GM21515 (cell line): Measurements from ENCODE around the gene CLMN.
A peak's percentile ranks its signal among the peaks of the same experiment; 100 is the strongest.

Experiments
- ATAC-seq: cut with Tn5 transposase; IDR thresholded peaks from one replicate; pipeline ENCODE4 v1.9.1; 2021; ENCODE audit not compliant: unreplicated experiment

CLMN gene

DNA sequence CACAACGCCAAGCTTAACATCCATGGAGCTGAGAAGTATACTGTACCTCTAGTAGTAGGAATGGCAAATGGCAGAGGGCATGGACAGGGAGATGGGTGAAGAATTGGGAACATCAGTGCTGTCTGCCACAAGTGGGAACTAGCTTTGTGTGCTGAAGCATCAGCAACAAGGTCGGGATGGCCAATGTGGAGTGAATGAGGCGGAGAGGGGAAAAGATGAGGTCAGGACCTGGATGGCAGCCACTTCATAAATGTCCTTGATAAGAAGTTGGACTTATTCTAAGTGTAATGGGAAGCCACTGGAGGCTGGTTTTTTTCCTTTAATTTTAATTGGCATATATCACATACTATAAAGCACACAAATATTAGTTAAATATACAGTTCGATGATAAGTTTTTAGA, 21.9 kb upstream of the CLMN start:
- ATAC-seq, result no peak

DNA sequence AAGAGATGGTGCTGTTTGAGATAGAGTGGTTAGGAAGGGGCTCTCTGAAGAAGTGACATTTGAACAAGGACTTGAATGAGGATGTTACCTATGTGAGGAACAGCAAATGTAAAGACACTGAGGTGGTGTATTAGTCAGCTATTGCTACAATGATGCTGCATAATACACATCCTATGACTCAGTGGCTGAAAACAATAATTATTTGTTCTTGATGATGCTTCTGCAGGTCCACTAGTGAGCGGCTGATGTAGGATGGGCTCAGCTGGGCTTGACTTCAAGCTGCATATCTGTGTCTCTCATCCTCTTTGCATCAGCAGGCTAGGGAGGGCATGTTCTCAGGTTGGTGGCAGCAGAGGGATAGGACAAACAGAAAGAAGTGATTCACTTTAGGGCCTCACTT, 21.4 kb upstream of the CLMN start:
- no peak for ATAC-seq

DNA sequence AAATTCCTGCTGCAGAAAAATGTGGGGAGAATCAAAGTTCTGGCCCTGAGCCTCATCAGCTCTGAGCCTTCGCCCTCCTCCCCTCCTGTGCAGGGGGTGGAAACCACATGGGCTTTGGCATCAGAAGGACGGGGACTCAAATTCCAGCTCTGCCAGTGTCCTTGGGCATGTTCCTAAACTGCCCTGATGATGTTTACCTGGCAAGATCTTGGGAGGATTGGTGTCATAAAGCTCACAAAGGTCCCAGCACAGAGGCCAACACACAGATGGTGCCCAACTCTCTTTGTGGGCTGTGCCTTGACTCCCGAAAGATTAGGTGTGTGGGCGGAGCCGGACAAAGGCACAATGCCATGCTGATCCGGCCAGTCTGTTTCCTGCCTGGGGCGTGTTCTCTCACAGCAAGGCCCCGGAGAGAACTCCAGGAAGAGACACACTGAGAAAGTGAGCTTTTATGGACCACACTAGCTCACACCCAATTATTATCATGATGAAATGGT, 20.5 kb upstream of the CLMN start:
- no peak for ATAC-seq

DNA sequence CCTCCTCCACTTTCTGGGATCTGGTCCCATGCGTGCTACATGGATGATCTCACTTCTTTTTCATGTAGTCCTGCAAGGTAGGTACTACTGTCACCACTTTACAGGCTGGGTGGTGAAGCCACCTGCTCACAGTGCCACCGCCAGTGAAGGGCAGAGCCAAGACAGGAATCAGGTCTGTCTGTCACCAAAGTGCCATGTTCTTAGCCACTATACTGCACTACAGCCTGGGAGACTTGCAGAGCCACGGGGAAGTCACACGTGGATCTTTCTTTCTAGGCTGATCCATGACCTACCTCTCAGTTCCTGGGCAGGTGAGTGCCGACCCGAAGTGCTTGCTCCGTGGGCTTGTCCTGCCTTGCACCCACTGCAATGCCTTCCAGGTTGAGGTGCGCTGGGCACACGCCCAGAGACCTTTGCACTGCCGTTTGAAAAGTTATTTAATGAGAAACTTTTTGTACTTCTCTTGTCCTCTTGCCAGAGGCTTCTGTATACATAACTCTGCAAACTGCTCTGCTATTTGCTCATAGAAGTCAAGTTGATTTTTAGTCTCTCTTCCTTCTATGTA, 19.7 kb upstream of the CLMN start:
- no peak for ATAC-seq

DNA sequence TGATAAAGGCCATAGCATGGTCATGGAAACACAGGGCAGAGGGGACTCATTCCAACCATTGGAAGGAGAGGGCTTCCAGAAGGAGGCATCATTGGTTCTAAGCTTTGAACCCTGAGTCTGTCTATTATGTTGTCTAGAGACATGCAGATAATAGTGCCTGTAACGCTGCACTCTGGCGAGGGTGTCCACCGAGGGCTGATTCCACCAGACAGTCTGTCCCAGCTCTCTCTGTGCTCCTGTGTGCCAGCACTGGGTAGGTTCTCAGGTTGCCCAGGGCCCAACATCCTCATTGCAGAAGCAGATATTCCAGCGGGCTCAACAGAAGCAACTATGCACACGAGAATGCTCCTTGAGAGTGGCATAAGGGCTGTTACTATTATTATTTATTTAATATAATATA, 18.7 kb upstream of the CLMN start:
- ATAC-seq, result no peak

DNA sequence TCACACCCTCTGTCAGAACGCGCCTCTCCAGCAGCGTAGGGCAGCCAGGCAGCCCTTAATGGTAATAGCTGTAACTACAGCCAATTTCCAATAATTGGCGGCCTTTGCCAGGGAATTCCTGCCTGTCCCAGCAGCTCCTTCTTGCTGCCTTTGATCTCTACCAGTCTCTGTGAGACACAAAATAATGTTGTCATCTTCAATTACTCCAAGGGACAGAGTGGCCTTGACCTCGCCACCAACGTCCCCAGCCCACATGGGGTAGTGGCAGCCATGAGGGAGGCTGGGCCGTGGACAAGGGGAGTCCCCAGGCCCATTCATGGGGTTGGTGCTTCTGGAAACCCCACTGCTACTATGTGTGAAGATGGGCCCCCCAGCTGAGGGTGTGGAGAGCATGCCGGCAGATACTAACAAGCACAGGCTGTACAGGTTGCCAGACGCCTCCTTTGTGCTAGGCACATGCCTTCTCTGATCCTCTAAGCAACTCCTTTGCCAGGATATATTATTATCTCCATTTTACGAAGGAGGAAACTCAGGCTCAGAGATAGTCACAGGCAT, 17.4 kb upstream of the CLMN start:
- ATAC-seq, result no peak

DNA sequence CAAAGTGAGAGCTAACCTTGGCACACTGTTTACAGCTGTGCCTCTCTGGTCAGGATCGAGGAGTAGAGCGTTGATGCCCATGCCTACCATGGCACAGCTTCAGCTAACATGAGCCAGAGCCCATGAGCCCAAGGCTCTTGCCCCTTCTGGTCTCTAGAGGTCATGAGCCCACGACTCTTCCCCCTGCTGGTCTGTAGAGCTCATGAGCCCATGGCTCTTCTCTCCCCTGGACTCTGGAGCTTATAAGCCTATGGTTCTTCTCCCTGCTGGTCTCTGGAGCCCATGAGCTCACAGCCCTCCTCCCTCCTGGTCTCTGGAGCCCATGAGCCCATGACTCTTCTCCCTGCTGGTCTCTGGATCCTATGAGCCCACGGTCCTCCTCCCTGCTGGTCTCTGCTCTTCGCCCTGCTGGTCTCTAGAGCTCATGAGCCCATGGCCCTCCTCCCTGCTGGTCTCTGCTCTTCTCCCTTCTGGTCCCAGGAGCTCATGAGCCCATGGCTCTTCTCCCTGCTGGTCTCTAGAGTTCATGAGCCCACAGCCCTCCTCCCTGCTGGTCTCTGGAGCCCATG, 16.6 kb upstream of the CLMN start:
- ATAC-seq, result no peak

DNA sequence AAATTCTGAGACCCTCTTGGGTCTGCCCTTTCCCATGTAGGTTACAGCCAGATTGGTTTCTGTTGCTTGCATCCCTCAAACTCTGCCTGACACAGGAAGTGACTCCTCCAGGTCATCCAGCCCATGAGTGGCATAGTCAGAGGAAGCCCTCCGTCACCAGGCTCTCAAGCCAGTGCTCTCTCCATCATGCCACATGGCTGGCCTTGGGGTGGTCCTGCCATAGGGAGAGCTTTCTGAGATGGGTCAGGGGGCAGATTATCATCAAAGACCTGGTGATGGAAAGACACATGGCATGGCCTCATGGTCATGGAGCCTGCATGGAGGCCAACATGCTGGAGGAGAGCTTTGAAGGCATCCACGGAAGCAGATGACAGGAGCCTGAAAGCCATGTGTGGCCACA, 15.4 kb upstream of the CLMN start:
- ATAC-seq, result no peak

DNA sequence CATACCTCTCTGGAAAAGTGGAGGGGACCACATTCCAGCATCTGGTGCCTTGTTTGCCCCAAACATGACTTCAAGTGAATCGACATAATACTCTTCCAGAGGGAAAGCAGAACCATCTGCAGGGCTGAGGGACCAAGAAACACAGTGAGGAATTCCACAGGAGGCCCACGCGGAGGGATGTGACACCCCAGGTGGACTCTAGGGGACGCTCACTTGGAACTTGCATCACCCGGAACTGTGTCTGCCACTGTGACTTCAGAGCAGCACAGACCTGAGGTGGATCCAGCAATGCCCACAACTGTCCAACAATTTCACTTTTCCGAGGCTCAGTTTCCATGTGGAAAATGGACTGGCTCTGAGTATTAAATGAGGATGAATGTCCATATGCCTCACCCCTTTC, 14.3 kb upstream of the CLMN start:
- ATAC-seq, result no peak

DNA sequence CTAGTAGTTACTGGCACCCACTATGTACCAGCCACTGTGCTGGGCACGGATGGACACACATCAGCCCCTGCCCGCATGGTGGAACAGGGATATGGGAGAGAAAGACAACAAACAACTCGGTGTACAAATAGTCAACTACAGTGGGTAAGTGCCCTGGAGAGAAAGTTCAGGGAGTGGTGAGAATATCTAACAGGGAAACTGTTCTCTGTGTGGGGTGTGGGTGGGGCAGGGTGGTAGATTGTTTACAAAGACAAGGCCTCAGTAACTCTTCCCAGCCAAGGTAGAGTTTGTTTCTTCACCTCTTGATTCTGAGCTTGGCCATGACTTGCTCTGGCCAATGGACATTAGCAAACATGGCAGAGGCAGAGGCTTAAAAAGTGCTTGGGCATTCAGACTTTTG, 12.9 kb upstream of the CLMN start:
- no peak for ATAC-seq

DNA sequence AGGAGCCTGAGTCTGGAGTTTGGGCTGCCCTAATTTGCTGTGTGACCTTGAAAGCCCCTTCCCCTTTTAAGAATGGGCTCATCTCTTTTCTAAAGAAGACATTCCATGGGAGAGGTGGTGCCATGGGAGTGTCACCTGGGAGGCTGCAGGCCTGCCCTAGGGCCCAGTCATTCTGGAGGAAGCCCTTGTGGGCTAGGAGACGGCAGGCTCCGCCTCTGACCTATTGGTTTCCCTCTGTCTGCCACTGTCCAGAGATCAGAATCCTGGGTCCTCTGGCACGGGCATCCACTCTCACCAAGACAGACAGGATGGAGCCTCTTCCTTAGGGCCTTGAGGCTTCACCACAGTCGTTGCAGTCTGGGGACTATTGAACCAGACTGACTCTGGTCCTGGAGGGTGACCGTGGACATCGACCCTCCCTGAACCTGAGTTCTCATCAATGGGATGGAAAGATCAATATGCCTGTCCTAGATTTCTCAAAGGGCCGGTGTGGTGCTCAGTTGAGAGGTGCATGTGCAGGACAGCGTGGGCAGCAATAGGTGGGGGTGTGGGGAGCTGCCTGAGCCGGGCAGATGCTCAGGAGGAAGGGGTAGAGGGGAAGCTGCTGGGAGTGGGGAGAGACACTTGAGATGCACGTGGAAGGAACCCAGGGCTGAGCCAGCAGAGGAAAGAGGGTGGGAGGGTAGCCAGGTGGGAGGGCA, 12.2 kb upstream of the CLMN start:
- ATAC-seq, result no peak

DNA sequence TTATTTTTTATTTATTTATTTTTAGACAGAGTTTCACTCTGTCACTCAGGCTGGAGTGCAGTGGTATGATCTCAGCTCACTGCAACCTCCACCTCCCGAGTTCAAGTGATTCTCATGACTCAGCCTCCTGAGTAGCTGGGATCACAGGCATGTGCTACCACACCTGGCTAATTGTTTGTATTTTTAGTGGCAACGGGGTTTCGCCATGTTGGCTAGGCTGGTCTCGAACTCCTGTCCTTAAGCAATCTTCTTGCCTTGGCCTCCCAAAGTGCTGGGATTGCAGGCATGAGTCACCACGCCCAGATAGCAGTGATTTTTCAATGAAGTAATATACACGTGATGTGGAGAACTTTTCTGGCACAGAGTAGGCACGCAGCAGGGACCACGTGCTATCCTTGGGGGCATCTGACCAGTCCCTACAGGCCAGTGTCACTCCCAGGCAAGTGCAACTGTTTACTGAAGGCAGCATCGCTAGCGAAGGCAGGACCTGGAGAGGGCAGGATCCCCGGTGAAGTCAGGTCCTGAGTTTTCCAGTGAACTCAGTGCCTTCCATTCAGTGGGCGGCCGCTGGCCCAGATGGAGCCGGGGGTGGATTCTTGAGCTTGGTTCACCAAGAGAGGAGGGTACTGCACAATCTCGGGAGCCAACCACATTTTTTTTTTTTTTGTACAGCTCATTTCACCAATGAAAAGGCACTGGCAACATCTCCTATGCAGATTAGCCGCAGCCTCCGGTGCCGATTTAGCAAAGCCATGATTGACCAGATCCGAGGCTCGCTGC, 11.1 kb upstream of the CLMN start:
- ATAC-seq, result no peak

DNA sequence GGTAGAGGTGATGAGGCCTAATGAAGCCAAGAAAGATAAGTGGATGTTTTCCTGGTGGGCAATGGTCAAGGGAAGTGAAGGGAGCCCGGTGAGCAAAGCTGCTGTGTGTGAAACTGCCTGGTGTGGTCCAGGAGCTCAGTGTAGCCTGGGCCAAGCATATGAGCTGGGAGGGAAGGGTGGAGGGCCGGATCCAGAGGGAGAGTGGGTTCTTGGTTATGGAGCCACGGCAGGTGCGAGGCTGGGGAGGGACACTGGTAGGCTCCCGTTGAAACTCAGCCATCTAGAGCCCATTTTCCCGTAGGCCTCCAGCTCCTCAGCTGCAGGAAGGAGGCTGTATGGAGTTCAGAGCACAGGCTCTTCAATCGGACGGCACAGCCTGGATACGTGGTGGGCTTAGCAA, 10.2 kb upstream of the CLMN start:
- ATAC-seq, result no peak

DNA sequence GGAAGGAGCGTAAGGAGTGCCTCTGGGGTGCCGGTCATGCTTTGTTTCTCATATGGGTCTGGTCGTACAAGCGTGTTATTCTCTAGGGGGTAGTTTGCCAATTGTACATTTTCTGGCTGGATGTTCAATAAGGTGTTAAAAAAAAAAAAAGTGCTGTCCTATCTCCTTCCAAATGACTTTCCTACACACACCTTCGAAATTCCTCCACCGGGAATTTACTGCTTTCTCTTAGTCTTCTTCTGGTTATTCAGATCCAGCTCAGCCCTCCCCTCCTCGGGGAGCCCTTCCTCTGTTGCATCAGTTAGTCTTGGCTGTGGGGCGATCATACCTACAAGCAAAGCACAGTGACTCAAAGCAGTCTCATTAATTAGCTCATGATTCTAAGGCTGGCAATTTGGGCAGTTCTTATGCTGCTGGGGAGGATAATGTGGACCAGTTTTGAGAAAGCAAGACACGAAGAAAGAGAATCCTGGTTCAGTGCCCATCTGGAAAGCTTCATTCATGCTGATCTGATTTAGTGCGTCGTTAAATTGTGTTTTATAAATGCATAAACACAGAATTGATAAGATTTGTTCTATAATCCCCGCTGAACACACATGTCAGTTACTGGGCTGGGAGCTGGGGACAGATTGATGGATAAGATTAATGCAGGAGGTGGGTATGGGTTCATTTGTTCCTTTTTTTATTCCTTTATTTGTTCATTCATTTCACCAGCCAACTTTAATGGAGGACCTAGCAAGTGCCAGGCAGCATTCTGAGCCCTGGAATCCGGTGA, 9.2 kb upstream of the CLMN start:
- ATAC-seq, result no peak

DNA sequence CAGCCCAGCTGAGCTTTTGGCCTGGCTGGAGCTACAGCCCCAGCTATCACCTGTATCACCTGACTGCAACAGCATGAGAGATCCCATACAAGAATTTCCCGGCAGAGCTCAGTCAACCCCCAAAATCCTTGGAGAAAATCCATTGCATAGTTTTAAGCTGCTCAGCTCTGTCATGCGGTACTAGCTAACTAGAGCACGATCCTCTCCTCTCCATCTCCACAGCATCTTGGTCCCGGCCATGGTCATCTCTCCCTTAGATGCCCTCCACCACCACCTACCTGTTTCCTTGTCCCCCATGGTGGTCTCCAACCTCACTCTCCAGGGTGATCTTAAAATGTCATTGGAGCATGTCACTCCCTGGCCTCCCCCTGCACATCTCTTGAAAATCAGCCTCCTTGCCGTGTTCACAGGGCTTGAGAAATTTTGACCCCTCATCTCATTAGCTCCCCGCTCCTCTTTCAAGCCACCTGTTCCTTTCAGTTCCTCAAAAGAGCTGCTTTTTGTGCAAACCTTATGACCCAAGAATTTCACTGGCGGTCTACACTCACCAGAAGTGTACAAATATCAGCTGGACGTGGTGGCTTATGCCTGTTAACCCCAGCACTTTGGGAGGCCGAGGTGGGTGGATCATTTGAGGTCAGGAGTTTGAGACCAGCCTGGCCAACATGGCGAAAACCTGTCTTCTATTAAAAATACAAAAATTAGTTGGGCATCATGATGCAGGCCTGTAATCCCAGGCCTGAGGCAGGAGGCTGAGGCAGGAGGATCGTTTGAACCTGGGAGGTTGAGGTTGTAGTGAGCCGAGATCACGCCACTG, 8.1 kb upstream of the CLMN start:
- peak; percentile 95 for ATAC-seq

DNA sequence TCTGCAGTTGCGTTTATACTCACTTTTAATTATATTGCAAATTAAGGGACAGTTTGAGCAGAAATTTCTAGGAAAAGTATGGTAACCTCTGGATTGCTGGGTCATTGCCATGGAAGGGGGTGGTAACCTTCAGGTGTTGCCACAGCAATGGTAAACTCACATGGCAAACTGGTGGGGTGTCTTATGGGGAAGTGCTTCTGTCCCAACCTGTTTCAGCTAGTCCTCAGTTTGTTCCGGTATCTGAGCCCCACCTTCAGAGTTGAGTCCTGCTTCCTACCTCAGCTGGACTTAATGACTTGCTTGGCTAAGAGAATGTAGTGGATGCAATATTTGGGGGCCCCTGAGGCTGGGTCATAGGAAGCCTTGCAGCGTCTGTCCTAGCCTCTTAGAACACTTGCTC, 7.3 kb upstream of the CLMN start:
- ATAC-seq, result peak; percentile 33

DNA sequence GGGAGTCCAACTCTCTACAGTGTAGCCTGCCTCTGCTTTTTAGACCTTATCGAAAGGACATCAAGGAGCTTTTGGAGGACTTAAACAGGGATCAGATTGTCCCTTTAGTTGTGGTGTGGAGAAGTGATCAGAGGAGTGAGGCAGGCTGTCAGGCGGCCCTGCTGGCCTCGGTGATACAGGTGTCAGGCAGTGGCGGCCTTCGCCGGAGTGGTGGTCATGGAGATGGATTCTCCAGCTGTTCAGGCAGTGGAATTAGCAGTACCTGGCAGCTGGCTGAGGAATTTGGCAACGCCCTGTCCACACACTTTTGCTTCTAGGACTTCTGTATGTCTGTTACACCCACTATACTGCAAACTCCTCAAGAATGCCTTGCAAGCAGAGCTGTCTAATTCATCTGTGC, 4.2 kb upstream of the CLMN start:
- no peak for ATAC-seq

DNA sequence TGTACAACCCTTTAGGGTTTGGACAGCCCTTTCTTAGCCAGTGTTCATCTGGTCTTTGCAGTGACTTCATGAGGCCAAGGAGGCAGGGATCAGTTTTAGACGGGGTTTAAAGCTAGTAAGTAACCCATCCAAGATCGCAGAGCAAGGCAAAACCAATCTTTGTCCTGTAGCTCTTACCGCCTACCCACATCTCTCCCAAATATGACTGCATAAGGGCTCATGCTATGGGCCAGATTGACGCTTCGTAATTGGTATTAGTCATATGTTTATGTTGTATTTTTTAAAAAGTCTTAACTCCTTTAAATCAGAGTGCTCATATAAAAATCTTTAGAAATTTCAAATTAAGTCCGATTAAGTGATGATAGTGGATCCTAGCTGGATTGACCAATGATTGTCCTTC, 3.7 kb upstream of the CLMN start:
- no peak for ATAC-seq

DNA sequence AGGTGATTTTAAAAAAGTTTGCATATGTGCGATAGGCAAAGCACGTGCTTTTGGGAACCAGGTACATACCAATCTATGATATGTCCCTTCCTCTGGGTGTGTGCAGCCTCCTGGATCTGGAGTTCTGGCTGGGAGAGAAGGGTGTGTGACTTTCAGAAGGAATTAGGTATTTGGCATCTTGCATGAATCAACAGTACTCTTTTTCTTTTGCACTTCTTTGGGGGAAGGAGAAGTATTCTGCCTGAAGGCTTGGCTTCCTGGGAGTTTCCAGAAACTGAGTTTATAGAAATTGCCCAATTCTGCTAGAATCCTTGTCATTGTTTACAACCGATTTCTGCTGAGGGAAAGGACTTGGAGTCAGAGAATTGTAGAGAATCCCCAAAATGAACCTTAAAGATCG, 2.9 kb upstream of the CLMN start:
- no peak for ATAC-seq
